Epithelial cell of proximal tubule (primary cell): ENCODE results near the gene NPFFR1. TPM values are rescaled to one million over a fixed set of nuclear protein-coding genes. Genes with fewer than 3 reads are reported as not detected.

Source experiments
- DNase-seq: peaks from one replicate; pipeline ENCODE4 v3.0.0-alpha.2; 2011; ENCODE audit warnings: low read depth
- H3K4me3 ChIP-seq: 2 replicates; pipeline ENCODE4 v1.5.1; 2011; ENCODE audit warnings: low read depth, mild to moderate bottlenecking, low read length
- CTCF ChIP-seq: conservative IDR thresholded peaks from 2 replicates; pipeline ENCODE4 v1.5.1; 2012; ENCODE audit warnings: low read depth, mild to moderate bottlenecking, low read length
- total RNA-seq: library from RNA; depleted of rRNA; stranded (reverse); fragments of >200 nt; gene quantifications from 2 replicates; pipeline ENCODE4 v1.2.3, GENCODE V29; 2015

Gene NPFFR1
- total RNA-seq, 1 donor from 2014 or later, result not detected

DNA sequence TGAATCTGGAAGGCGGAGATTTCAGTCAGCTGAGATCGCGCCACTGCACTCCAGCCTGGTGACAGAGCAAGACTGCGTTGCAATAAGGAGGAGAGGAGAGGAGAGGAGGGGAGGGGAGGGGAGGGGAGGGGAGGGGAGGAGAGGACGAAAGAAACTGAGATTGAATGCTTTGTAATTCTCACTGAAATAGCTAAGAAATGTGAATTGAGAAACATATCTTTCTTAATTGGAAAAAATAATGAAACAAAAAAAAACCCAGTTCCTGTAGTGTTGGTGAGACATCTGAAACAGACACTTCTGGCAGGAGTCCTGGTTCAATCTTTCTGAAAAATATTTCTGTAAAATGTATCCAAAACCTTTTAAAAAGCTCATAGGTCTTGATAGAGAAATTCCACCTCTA is 77.0 kb downstream of the NPFFR1 start:
- no peak for DNase-seq
- H3K4me3 ChIP-seq, result no peak overlapping the region
- no peak for TF ChIP-seq CTCF

- no peak for DNase-seq
- H3K4me3 ChIP-seq, result no peak overlapping the region
- no peak for TF ChIP-seq CTCF
These were observed 82.7 kb downstream of the NPFFR1 start for GRCh38 chr10:70201105-70201504.

- H3K4me3 ChIP-seq, result no peak overlapping the region
- no peak for TF ChIP-seq CTCF
These were observed 84.9 kb downstream of the NPFFR1 start for GRCh38 chr10:70198696-70199466.

More at GRCh38 chr10:70198696-70199466, 84.9 kb downstream of the NPFFR1 start:
- DNase-seq, result no peak

Other genes starting within 250 kb of the NPFFR1 start
- gene MACROH2A2, start 231.2 kb downstream of the NPFFR1 start, total RNA-seq, result 53.2 and 62.8 TPM in 2 replicates
- gene AIFM2, start 151.2 kb downstream of the NPFFR1 start, total RNA-seq, result 3.7 and 11.6 TPM in 2 replicates
- gene TYSND1, start 137.3 kb downstream of the NPFFR1 start, total RNA-seq, result 14.3 and 21.7 TPM in 2 replicates
- gene SAR1A, start 113.5 kb downstream of the NPFFR1 start, total RNA-seq, result 59.9 and 68.1 TPM in 2 replicates
- 245 and 299 TPM in 2 replicates for gene PPA1, start 50.6 kb downstream of the NPFFR1 start, total RNA-seq
- gene LRRC20, start 98.6 kb upstream of the NPFFR1 start, total RNA-seq, result 39.5 and 48.1 TPM in 2 replicates
- 24.3 and 27.9 TPM in 2 replicates for gene EIF4EBP2, start 120.1 kb upstream of the NPFFR1 start, total RNA-seq
- not detected in 2 replicates for gene NODAL, start 157.7 kb upstream of the NPFFR1 start, total RNA-seq
- 3.3 and 3.5 TPM in 2 replicates for gene PALD1, start 194.8 kb upstream of the NPFFR1 start, total RNA-seq